T-helper 1 cell treated with Interleukin-12 subunit alpha and Interleukin-12 subunit beta and Interleukin-4 antibody, amounts not matched to agents 30 ng/mL and 1 ng/mL, for 36 hours (primary cell): ENCODE measurements around the gene FHIP2A. TPM values are rescaled to one million over a fixed set of nuclear protein-coding genes. Genes with fewer than 3 reads are reported as not detected.
"Not testable (repeated sequence)": the region's sequence is repeated elsewhere in the genome, so short reads cannot be mapped to it uniquely, and the experiment has no call there.

Experiments used
- intact Hi-C: fragments of 100-400 bp; cut with micrococcal nuclease; formaldehyde crosslinking; loops from one replicate; pipeline ENCODE4 v1.15.1; 2024
- total RNA-seq: library from RNA; stranded (reverse); gene quantifications from 2 replicates; pipeline ENCODE4 v1.2.3, GENCODE V29; 2022

Gene FHIP2A, protein sequence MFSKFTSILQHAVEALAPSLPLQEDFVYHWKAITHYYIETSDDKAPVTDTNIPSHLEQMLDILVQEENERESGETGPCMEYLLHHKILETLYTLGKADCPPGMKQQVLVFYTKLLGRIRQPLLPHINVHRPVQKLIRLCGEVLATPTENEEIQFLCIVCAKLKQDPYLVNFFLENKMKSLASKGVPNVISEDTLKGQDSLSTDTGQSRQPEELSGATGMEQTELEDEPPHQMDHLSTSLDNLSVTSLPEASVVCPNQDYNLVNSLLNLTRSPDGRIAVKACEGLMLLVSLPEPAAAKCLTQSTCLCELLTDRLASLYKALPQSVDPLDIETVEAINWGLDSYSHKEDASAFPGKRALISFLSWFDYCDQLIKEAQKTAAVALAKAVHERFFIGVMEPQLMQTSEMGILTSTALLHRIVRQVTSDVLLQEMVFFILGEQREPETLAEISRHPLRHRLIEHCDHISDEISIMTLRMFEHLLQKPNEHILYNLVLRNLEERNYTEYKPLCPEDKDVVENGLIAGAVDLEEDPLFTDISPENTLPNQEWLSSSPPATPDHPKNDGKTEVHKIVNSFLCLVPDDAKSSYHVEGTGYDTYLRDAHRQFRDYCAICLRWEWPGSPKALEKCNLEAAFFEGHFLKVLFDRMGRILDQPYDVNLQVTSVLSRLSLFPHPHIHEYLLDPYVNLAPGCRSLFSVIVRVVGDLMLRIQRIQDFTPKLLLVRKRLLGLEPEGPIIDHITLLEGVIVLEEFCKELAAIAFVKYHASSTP
- 31.2 and 39.0 TPM in 2 replicates for total RNA-seq

- intact Hi-C loops, result loop anchor here (1.0 to 10.0 kb wide), 9 partner anchors 10 to 1139 kb away; partner anchors contain the start of genes CCDC186, DCLRE1A and NHLRC2
These were observed at the start of gene FHIP2A for GRCh38 chr10:114821293-114821914. Gene FHIP2A, plus strand, starts transcription at chr10:114821780. Its CDS starts 299 bp downstream, at chr10:114822079.

- intact Hi-C loops, result loop anchor here (1.0 to 5.0 kb wide), 2 partner anchors 50 to 300 kb away; no protein-coding TSS in a partner anchor
These were observed 48.9 kb upstream of the FHIP2A start for GRCh38 chr10:114772496-114773196.

GRCh38 chr10:114773197-114773532, 48.4 kb upstream of the FHIP2A start:
- intact Hi-C loops, result loop anchor here (1.0 to 5.0 kb wide), 2 partner anchors 49 to 301 kb away; no protein-coding TSS in a partner anchor

DNA sequence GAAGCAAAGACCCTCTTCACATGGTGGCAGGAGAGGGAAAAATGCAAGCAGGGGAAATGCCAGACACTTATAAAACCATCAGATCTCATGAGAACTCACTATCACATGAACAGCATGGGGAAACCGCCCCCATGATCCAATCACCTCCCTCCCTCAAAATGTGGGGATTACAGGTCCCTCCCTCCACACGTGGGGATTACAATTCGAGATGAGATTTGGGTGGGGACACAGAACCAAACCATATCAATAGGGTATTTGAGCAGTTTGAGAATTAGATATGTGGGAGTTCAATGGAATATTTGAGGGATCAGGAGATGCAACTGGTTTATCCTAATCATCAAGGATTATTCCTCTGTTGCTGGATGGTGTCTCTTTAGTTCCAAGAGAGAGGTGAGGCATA, 46.5 kb upstream of the FHIP2A start:
- intact Hi-C loops, result not testable (repeated sequence)

GRCh38 chr10:114777415-114777814, 44.2 kb upstream of the FHIP2A start:
- intact Hi-C loops, result no loop called here

DNA sequence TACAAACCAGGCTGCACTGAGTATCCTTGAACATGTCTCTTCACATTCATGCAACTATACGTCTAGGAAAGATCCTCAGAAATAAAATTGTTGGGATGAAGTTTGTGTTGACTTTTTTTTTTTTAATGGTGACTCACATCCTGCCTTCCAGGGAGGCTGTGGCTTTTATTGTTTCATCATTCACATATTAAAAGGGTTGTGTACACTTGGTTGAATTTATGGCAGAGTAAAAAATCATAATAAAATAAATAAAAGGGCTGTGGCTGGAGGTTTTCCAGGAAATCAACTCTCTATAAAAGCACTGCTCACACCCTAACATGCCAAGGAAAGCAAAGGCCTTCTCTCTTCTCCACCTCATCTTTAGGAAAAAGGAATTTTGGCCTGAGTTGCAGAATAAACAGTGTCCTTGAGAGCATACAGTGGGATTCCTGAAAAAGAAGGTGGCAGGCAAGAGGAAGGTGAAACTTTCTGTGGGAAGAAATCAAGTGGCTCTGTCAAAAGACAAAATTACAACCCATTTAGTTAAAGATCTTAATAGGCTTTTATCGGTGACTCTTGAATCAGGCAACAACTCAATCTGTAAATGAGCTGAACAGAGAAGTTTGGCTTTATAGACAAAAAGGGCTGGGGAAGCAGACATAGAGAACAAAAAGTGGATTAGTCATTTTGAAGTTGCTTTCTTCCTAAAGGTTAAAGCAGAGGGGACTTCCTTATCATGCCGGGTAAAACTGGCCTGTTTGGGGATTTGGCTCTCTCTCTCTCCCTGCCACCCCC, 41.6 kb upstream of the FHIP2A start:
- intact Hi-C loops, result no loop called here

DNA sequence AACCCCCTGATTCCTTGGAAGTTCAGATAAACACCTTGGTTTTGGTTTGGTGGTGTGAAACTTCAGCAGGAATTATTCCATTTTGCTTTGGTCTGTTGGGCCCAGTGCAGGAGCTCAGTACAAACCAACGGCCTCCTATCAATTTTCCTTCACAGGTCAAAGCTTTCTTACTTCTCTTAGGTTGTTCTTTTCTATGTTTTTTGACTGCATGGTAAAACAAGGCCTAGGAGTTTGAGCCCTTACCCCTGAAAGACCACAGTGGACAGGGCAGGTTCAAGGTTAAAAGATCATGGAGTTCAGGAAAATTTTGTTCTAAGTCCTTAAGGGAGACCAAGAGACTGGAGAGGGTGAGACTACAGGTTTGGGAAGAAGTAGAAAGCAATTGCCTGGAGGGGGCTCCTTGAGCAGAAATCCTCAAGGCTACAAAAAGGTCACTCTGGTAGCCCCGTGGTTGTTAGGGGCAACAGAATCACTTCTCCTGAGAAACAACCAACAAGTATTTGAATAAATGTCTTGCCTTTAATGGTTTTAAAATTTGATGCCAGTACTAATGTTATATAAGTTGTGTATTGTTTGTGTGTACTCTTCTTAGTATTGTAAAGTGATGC, 40.9 kb upstream of the FHIP2A start:
- intact Hi-C loops, result no loop called here

DNA sequence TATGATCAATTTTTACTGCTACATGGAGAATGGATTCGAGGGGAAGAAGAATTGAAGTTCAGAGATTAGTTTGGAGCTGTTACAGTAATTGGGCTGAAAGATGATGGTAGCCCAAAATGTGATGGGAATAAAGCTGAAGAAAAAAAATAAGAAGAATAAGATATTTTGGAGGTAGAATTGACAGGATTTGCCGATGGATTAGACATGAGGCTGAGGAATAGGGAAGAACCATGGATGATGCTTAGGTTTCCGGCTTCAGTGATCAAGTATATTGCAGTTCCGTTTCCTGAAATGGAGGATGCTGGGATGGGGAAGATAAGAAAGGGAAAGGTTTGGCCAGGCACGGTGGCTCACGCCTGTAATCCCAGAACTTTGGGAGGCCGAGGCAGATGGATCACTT, 38.9 kb upstream of the FHIP2A start:
- intact Hi-C loops, result no loop called here

- intact Hi-C loops, result no loop called here
These were observed 37.9 kb upstream of the FHIP2A start for GRCh38 chr10:114783686-114784085.

- intact Hi-C loops, result loop anchor here (1.0 to 5.0 kb wide), 4 partner anchors 36 to 482 kb away; partner anchors contain the start of gene FHIP2A
These were observed 35.1 kb upstream of the FHIP2A start for GRCh38 chr10:114786492-114786891.

DNA sequence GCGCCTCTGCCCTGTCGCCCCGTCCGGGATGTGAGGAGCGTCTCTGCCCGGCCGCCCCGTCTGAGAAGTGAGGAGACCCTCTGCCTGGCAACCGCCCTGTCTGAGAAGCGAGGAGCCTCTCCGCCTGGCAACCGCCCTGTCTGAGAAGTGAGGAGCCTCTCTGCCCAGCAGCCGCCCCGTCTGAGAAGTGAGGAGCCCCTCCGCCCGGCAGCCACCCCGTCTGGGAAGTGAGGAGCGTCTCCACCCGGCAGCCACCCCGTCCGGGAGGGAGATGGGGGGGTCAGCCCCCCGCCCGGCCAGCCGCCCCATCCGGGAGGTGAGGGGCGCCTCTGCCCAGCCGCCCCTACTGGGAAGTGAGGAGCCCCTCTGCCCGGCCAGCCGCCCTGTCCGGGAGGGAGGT, 34.4 kb upstream of the FHIP2A start:
- intact Hi-C loops, result loop anchor here (5.0 kb wide), 1 partner anchor 35 kb away; the partner anchor contains the start of gene FHIP2A

DNA sequence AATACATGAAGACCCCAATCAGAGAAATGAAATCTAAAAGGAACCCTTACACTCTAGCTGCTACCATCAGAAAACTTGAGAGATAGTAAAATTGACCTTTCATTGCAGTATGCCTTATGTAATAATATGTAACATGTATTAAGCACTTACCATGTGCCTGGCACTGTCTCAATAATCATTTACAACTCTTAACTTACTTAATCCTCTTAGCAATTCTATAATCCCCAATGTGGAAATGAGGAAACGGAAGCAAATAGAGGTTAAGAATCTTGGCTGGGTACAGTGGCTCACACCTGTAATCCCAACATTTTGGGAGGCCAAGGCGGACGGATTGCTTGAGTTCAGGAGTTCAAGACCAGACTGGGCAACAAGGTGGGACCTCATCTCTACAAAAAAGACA, 29.8 kb upstream of the FHIP2A start:
- intact Hi-C loops, result no loop called here

DNA sequence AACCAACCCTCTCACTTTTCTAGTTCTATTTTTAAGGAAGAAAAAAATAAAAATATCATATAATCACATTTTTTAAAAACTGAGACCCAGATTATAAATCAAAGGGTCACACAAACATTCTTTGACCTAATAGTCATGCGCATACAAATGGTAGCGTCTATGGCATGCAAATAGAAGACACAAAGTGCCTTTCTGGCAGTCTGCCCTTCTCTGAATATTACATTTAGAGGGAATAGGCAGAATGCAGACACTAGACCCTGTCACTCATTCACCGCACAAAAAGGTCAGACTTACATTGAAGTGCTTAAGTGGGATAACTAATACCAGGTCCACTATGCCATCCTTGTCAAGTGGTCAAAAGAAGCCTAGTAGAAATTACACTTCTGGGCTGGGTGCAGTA, 26.5 kb upstream of the FHIP2A start:
- intact Hi-C loops, result no loop called here

GRCh38 chr10:114800361-114800760, 21.2 kb upstream of the FHIP2A start:
- intact Hi-C loops, result loop anchor here (2.0 to 5.0 kb wide), 2 partner anchors 260 to 1113 kb away; no protein-coding TSS in a partner anchor

DNA sequence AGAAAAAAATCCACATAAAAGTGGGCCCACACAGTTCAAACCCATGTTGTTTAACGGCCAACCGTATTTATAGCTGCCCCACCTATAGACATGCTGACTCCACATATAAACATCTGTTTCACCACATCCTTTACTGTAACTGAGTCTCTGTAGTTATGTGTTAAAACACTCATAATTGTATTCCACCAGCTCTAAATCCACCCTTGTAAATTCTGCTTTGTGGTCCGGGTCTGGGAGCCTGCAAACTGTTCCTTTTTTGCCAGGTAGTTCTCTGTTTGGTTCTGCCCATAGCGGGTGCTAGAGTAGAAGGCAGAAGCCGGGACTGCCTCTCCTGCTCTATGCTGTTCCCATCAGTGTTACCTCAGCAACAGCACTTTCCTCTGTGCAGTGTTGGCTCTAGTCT, 20.2 kb upstream of the FHIP2A start:
- intact Hi-C loops, result loop anchor here (1.0 to 5.0 kb wide), 10 partner anchors 10 to 1114 kb away; partner anchors contain the start of genes FHIP2A and TRUB1

- intact Hi-C loops, result loop anchor here (5.0 kb wide), 1 partner anchor 1115 kb away; no protein-coding TSS in a partner anchor
These were observed 19.4 kb upstream of the FHIP2A start for GRCh38 chr10:114802177-114802576.

- intact Hi-C loops, result no loop called here
These were observed 14.8 kb upstream of the FHIP2A start for GRCh38 chr10:114806562-114807391.

DNA sequence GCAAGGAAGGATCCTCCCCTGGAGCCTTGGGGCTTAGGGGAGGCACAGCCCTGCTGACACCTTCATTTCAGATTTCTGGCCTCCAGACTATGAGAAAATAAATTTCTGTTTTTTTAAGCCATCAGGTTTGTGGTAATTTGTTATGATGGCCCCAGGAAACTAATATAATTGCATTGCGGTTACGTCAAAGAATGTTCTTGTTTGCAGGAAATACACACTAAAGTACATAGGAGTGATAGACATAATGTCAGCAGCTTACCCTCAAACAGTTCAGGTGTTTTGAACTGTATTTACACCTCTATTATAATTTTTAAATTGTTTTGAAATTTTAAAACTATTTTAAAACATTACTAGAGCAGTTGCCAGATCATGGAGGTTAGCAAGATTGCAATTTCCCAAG, 12.6 kb upstream of the FHIP2A start:
- intact Hi-C loops, result no loop called here

DNA sequence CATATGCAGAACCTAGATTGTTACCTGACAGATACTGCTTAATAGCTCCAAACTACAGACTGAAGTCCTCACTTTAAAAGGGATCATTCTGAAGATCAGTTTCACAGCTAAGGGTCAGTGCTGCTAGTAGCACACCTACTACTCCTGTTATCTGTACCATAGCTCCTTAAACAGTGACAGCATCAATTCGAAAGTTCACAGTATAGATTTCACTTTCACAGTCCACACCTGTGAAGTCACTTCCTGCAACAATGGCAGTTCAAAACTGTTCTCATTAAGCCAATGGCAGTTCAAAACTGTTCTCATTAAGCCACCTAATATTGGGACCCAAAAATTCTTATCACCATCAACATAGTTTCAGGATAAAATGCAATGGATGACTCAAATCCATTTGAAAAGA, 10.7 kb upstream of the FHIP2A start:
- intact Hi-C loops, result loop anchor here (1.0 to 2.0 kb wide), 3 partner anchors 10 to 850 kb away; partner anchors contain the start of gene FHIP2A
